Endothelial cell of umbilical vein (primary cell): Measurements from ENCODE around the gene RRP8. TPM values are rescaled to one million over a fixed set of nuclear protein-coding genes. Genes with fewer than 3 reads are reported as not detected.

Experiments used
- BruUV-seq: library from RNA; stranded (reverse); fragments of 400-500 nt; replicated peaks from 2 replicates; lab custom pipeline; 2021; lab: Mats Ljungman, UMichigan
- CTCF ChIA-PET: fragments of 300-600, 350-600 bp; sonication (Branson Sonifier 250); formaldehyde crosslinking; loops from one replicate; lab custom pipeline; 2021; ENCODE audit warnings: antibody characterized with exemption, inconsistent platforms; lab: Charles Lee
- POLR2A ChIA-PET: fragments of 300-600, 350-600 bp; sonication (Branson Sonifier 250); formaldehyde crosslinking; loops from one replicate; lab custom pipeline; 2021; ENCODE audit warnings: antibody characterized with exemption, inconsistent platforms; lab: Charles Lee
- DNase-seq: peaks from one replicate; pipeline ENCODE4 v3.0.0-alpha.2; 2011; ENCODE audit warnings: low read depth, low spot score
- FAIRE-seq: peaks from 2 replicates; lab custom pipeline; 2011; peaks lifted over from hg19 to GRCh38; lab: Jason Lieb, UNC
- H2AFZ ChIP-seq: 2 replicates; pipeline ENCODE4 v1.6.0; 2012; ENCODE audit warnings: low read depth, low read length, control low read depth, inconsistent platforms
- H3K27ac ChIP-seq: 2 replicates; pipeline ENCODE4 v1.5.1; 2011; ENCODE audit warnings: low read depth, mild to moderate bottlenecking, control low read depth, low read length, moderate library complexity; ENCODE audit not compliant: insufficient read depth
- H3K27me3 ChIP-seq, 2 experiments: 2 replicates each; pipeline versions ENCODE4 v1.6.0 to v1.6.1; 2011; ENCODE audit warnings: low read length in 2 of 2, mixed read lengths in 1 of 2; ENCODE audit not compliant: control insufficient read depth in 2 of 2, insufficient read depth in 2 of 2
- H3K36me3 ChIP-seq, 2 experiments: 2 replicates in 1 of 2; 3 replicates in 1 of 2; pipeline ENCODE4 v1.5.1; 2011; ENCODE audit warnings: low read length in 2 of 2, mild to moderate bottlenecking in 1 of 2, moderate library complexity in 1 of 2; ENCODE audit not compliant: control insufficient read depth in 2 of 2, insufficient read depth in 2 of 2; ENCODE audit errors: extremely low read depth in 1 of 2
- H3K4me1 ChIP-seq: 3 replicates; pipeline ENCODE4 v1.5.1; 2011; ENCODE audit warnings: mild to moderate bottlenecking, low read length; ENCODE audit not compliant: control insufficient read depth, insufficient read depth; ENCODE audit errors: extremely low read depth
- H3K4me2 ChIP-seq: 2 replicates; pipeline ENCODE4 v1.6.1; 2011; ENCODE audit warnings: low read length, control low read depth, mixed read lengths; ENCODE audit not compliant: insufficient read depth
- H3K4me3 ChIP-seq, 3 experiments: fragments of 200-600 bp in 1 of 3; sonication (generic), shearing (Covaris generic) in 1 of 3; replicated peaks in 1 of 3; 2 replicates each; pipeline ENCODE4 v1.5.1; 2011 to 2016; ENCODE audit warnings: control low read depth in 3 of 3, low read length in 3 of 3, mild to moderate bottlenecking in 2 of 3, inconsistent platforms in 1 of 3, low read depth in 1 of 3, moderate library complexity in 1 of 3; ENCODE audit not compliant: insufficient read depth in 1 of 3
- H3K79me2 ChIP-seq: 2 replicates; pipeline ENCODE4 v1.6.0; 2012; ENCODE audit warnings: low read length, inconsistent platforms; ENCODE audit not compliant: control insufficient read depth, insufficient read depth
- H3K9ac ChIP-seq: replicated peaks from 2 replicates; pipeline ENCODE3; 2011; ENCODE audit warnings: low read length, control low read depth; ENCODE audit not compliant: insufficient read depth; ENCODE audit errors: extremely low read depth
- H3K9me1 ChIP-seq: replicated peaks from 3 replicates; pipeline ENCODE4 v1.6.0; 2011; ENCODE audit warnings: mild to moderate bottlenecking, low read length; ENCODE audit not compliant: control insufficient read depth, insufficient read depth; ENCODE audit errors: extremely low read depth
- H3K9me3 ChIP-seq: replicated peaks from 2 replicates; pipeline ENCODE4 v1.5.1; 2012; ENCODE audit warnings: low read length, inconsistent platforms; ENCODE audit not compliant: control insufficient read depth, insufficient read depth
- H4K20me1 ChIP-seq: replicated peaks from 2 replicates; pipeline ENCODE3; 2011; ENCODE audit warnings: mild to moderate bottlenecking, low read length; ENCODE audit not compliant: control insufficient read depth, insufficient read depth; ENCODE audit errors: extremely low read depth
- EZH2 ChIP-seq: IDR thresholded peaks from 2 replicates; pipeline ENCODE4 v1.6.1; 2012; ENCODE audit warnings: borderline replicate concordance, low read depth, mild to moderate bottlenecking, moderate library complexity, low read length, inconsistent platforms; ENCODE audit not compliant: severe bottlenecking
- FOS ChIP-seq: IDR thresholded peaks from 2 replicates; pipeline ENCODE4 v1.6.1; 2011; ENCODE audit warnings: mild to moderate bottlenecking, low read length, moderate library complexity, borderline replicate concordance; ENCODE audit not compliant: insufficient read depth
- GATA2 ChIP-seq: IDR thresholded peaks from 2 replicates; pipeline ENCODE4 v1.7.0; 2011; ENCODE audit warnings: low read depth, mild to moderate bottlenecking, moderate library complexity, mixed read lengths, low read length; ENCODE audit not compliant: insufficient read length, insufficient read depth
- JUN ChIP-seq: IDR thresholded peaks from 2 replicates; pipeline ENCODE4 v1.6.1; 2011; ENCODE audit warnings: borderline replicate concordance, low read depth; ENCODE audit not compliant: insufficient read length, insufficient read depth
- MYC ChIP-seq: IDR thresholded peaks from one replicate; pipeline ENCODE4 v1.6.1; 2011; ENCODE audit warnings: mild to moderate bottlenecking, low read depth, low read length
- POLR2A ChIP-seq: IDR thresholded peaks from 2 replicates; pipeline ENCODE4 v1.6.1; 2012; ENCODE audit warnings: low read depth, mild to moderate bottlenecking, control low read depth, low read length
- dilution Hi-C: fragments of 300-500 bp; cut with MboI; formaldehyde crosslinking; loops from one replicate; pipeline ENCODE4 v1.15.0; 2019; ENCODE audit warnings: low sequenced_read_pairs; ENCODE audit not compliant: extremely low pct_ligation_motif_present
- intact Hi-C: fragments of 100-400 bp; cut with micrococcal nuclease; formaldehyde crosslinking; loops from one replicate; pipeline ENCODE4 v1.10.0; 2022
- polyA plus RNA-seq, 4 experiments: library from polyadenylated mRNA; depleted of rRNA in 3 of 4; stranded (reverse) in 3 of 4; unstranded in 1 of 4; fragments of >200 nt; gene quantifications; 2 replicates each; pipeline versions ENCODE4 v1.2.1 to v1.2.3, GENCODE V29; 2011 to 2012; ENCODE audit warnings: missing spikeins in 1 of 4
- total RNA-seq: library from RNA; stranded (reverse); gene quantifications from 2 replicates; pipeline ENCODE4 v1.2.3, GENCODE V29; 2021
- TF ChIP-seq, protein P1 (sequence below), 2 donors: IDR thresholded peaks; 1 replicate in 1 of 2; 2 replicates in 1 of 2; pipeline ENCODE4 v1.5.1; 2011; ENCODE audit warnings: low read length in 2 of 2, mild to moderate bottlenecking in 2 of 2, moderate library complexity in 2 of 2, control low read depth in 1 of 2, inconsistent platforms in 1 of 2, low read depth in 1 of 2; ENCODE audit not compliant: insufficient read depth in 1 of 2; ENCODE audit errors: extremely low read depth in 1 of 2
- TF ChIP-seq, protein P2 (sequence below): IDR thresholded peaks from 2 replicates; pipeline ENCODE4 v1.6.1; 2011; ENCODE audit not compliant: insufficient read depth, insufficient read length

Gene RRP8
- total and polyA plus RNA-seq, 2 donors (not counting 3 experiments of a cell fraction or from before 2014, with no cell fraction given) = 6.4 to 19.4 TPM

DNA sequence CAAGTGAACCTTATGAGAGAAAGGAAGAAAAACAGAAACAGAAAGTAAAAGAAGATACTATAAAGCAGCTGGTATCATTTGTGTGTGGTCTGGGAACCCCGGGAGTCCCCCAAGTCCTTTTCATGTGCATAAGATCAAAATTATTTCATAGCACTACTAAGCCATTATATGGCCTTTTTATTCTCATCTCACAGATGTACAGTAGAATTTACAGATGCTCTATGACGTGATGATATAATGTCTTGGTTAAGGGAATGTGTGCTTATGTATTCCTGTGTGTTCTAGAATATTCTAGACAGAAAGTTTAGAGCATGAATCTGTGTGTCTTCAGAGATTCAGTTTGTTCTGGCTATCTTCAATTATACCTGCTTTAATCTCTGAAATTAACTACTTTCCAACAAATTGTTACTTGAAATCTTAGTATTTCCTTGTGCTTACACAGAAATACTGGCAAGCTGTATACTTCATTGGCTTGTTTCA, 24.4 kb upstream of the RRP8 start:
- no peak overlapping the region for H2AFZ ChIP-seq
- ChIA-PET CTCF (interaction anchor here (0.8 to 1.3 kb wide), 5 partner anchors 11 to 97 kb away, joined by 3 to 4 read pairs (median 3); partner anchors contain the start of gene MRPL17), POLR2A (no interaction called here)
- intact Hi-C loops (no loop called here), dilution Hi-C loops (no loop called here)
- no peaks in the 10 kb centered on the region for H3K27me3 ChIP-seq
- no peak overlapping the region for H3K4me3 ChIP-seq
- H3K79me2 ChIP-seq = no peaks in the 10 kb centered on the region
- H4K20me1 ChIP-seq = no peaks in the 10 kb centered on the region
- no TSS peak for BruUV-seq
- peaks cover 5 to 78% of the 10 kb centered on the region in 2 experiments for H3K36me3 ChIP-seq
- H3K27ac ChIP-seq = no peak overlapping the region
- DNase-seq (no peak), FAIRE-seq (no peak)
- H3K9me1 ChIP-seq = no peaks in the 10 kb centered on the region
- H3K9ac ChIP-seq = no peak overlapping the region
- no peaks in the 10 kb centered on the region for H3K4me1 ChIP-seq
- no peak overlapping the region for H3K4me2 ChIP-seq
- no peak for TF ChIP-seq JUN
- no peak for TF ChIP-seq MYC
- TF ChIP-seq, protein P1, sequence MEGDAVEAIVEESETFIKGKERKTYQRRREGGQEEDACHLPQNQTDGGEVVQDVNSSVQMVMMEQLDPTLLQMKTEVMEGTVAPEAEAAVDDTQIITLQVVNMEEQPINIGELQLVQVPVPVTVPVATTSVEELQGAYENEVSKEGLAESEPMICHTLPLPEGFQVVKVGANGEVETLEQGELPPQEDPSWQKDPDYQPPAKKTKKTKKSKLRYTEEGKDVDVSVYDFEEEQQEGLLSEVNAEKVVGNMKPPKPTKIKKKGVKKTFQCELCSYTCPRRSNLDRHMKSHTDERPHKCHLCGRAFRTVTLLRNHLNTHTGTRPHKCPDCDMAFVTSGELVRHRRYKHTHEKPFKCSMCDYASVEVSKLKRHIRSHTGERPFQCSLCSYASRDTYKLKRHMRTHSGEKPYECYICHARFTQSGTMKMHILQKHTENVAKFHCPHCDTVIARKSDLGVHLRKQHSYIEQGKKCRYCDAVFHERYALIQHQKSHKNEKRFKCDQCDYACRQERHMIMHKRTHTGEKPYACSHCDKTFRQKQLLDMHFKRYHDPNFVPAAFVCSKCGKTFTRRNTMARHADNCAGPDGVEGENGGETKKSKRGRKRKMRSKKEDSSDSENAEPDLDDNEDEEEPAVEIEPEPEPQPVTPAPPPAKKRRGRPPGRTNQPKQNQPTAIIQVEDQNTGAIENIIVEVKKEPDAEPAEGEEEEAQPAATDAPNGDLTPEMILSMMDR (IDR thresholded peaks at IDR 0.05; ENCODE audit: extremely low read depth in 1 of 2, insufficient read depth in 1 of 2, low read depth in 1 of 2, low read length in 2 of 2) = no peak
- no peak for TF ChIP-seq POLR2A
- no peak for TF ChIP-seq EZH2
- no peak for TF ChIP-seq GATA2
- no peak for TF ChIP-seq FOS
- TF ChIP-seq, protein P2, sequence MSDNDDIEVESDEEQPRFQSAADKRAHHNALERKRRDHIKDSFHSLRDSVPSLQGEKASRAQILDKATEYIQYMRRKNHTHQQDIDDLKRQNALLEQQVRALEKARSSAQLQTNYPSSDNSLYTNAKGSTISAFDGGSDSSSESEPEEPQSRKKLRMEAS = no peak
- no peaks in the 10 kb centered on the region for H3K9me3 ChIP-seq
